MM.1S (cell line): ENCODE data around the gene MAD1L1.

Experiments used
- CTCF ChIP-seq: fragments of 300-600 bp; sonication (generic); IDR thresholded peaks from 2 replicates; pipeline ENCODE4 v1.5.1; 2016; ENCODE audit warnings: antibody characterized with exemption, low read length, mixed read lengths
- EZH2 ChIP-seq: fragments of 300-600 bp; sonication (generic); optimal IDR thresholded peaks from 2 replicates; pipeline ENCODE3; 2017; ENCODE audit warnings: low read depth, mild to moderate bottlenecking, antibody characterized with exemption, low read length, mixed read lengths
- EZH2phosphoT487 ChIP-seq: fragments of 300-600 bp; sonication (generic); IDR thresholded peaks from 2 replicates; pipeline ENCODE4 v1.6.1; 2018; ENCODE audit warnings: antibody characterized with exemption, low read length

DNA sequence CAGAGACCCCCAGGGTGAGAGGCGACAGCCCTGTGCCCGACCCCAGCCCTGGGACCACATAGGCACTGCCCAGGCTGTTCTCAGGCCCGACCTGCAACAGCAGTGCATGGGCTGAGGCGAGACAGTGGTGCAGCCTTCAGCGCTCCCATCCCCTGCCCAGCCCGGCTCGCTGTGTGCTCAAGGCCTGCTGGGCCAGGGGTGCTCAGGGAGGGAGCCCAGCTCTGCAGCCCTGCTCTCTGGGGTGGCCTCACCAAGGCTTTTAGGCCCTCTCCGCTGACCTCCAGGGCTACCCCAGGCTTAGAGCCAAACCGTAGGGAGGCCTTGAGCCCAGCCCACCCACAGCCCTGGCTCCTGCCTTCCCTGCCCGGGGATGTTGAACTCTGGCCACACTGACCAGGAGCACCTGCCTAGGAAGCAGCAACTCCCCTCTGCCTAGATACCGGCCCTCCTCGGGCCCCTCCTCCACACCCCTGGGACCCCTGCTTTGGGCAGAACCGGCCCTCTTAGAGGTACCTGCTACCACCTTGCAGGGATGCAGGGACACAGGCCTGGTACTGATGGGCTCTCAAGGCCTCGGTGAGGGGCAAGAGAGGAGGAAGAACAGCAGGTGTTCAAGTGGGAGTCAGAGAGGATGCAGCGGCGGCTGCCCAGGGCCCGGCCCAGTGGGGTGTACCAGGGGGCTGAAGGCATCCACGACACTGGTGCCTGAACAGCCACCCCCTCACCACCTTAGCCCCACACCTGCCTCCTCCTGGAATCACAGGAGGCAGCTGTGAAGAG is 331.1 kb downstream of the MAD1L1 start:
- TF ChIP-seq CTCF (no peak), EZH2 (no peak), EZH2phosphoT487 (no peak)
